Glomerular endothelial cell (primary cell): ENCODE results near the gene RBM6. TPM values are rescaled to one million over a fixed set of nuclear protein-coding genes. Genes with fewer than 3 reads are reported as not detected.

Experiments
- DNase-seq: peaks from one replicate; pipeline ENCODE4 v3.0.0-alpha.2; 2011; ENCODE audit warnings: low read depth, low spot score; ENCODE audit errors: extremely low read depth
- total RNA-seq: library from RNA; depleted of rRNA; stranded (reverse); fragments of >200 nt; gene quantifications from 2 replicates; pipeline ENCODE4 v1.2.3, GENCODE V29; 2015

Gene RBM6
- total RNA-seq, 1 donor from 2014 or later, result 61.6 TPM

GRCh38 chr3:50124052-50124799, 184.3 kb downstream of the RBM6 start:
- no peak for DNase-seq

GRCh38 chr3:50124800-50125178, 184.8 kb downstream of the RBM6 start:
- no peak for DNase-seq

GRCh38 chr3:50125541-50126286, 185.8 kb downstream of the RBM6 start:
- no peak for DNase-seq

GRCh38 chr3:50126287-50127211, 186.6 kb downstream of the RBM6 start:
- no peak for DNase-seq

Other genes with a start within 250 kb of the RBM6 start
- gene AMIGO3, start 220.5 kb upstream of the RBM6 start, total RNA-seq, result 0.19 and 1.2 TPM in 2 replicates
- gene GMPPB, start 216.2 kb upstream of the RBM6 start, total RNA-seq, result 27.6 and 33.0 TPM in 2 replicates
- 50.5 and 59.3 TPM in 2 replicates for gene IP6K1, start 153.6 kb upstream of the RBM6 start, total RNA-seq
- gene CDHR4, start 140.3 kb upstream of the RBM6 start, total RNA-seq, result not detected in 2 replicates
- 29.6 and 29.8 TPM in 2 replicates for gene INKA1, start 136.9 kb upstream of the RBM6 start, total RNA-seq
- 46.2 and 79.4 TPM in 2 replicates for gene UBA7, start 126.2 kb upstream of the RBM6 start, total RNA-seq
- gene TRAIP, start 83.6 kb upstream of the RBM6 start, total RNA-seq, result 2.7 and 5.2 TPM in 2 replicates
- not detected in 2 replicates for gene CAMKV, start 70.2 kb upstream of the RBM6 start, total RNA-seq
- gene MST1R, start 36.3 kb upstream of the RBM6 start, total RNA-seq, result 0.10 and 0.18 TPM in 2 replicates
- 12.4 and 19.8 TPM in 2 replicates for gene MON1A, start 10.3 kb upstream of the RBM6 start, total RNA-seq
- 63.9 and 151 TPM in 2 replicates for gene RBM5, start 148.8 kb downstream of the RBM6 start, total RNA-seq
- 95.6 and 106 TPM in 2 replicates for gene SEMA3F, start 215.2 kb downstream of the RBM6 start, total RNA-seq